UCSD-AML1 (cell line): ENCODE data around the gene UBE2Q2.
"Not testable (repeated sequence)": the region's sequence is repeated elsewhere in the genome, so short reads cannot be mapped to it uniquely, and the experiment has no call there.

Experiments
- DNase-seq: peaks from one replicate; lab custom pipeline; 2025; ENCODE audit not compliant: unreplicated experiment; lab: John Stamatoyannopoulos, UW

The UBE2Q2 gene

GRCh38 chr15:75864213-75865059, 21.2 kb downstream of the UBE2Q2 start:
- no peak for DNase-seq

- DNase-seq: not testable (repeated sequence)
Measured at GRCh38 chr15:75866045-75866444, 22.8 kb downstream of the UBE2Q2 start.

GRCh38 chr15:75866916-75867315, 23.7 kb downstream of the UBE2Q2 start:
- no peak for DNase-seq

GRCh38 chr15:75867449-75867848, 24.2 kb downstream of the UBE2Q2 start:
- no peak for DNase-seq

GRCh38 chr15:75868019-75868418, 24.8 kb downstream of the UBE2Q2 start:
- no peak for DNase-seq

GRCh38 chr15:75869446-75869845, 26.2 kb downstream of the UBE2Q2 start:
- no peak for DNase-seq

- DNase-seq: not testable (repeated sequence)
Measured at GRCh38 chr15:75871589-75871988, 28.3 kb downstream of the UBE2Q2 start.

- DNase-seq: no peak
Measured at GRCh38 chr15:75872403-75872990, 29.2 kb downstream of the UBE2Q2 start.

GRCh38 chr15:75884041-75884440, 40.8 kb downstream of the UBE2Q2 start:
- no peak for DNase-seq

- no peak for DNase-seq
Measured at GRCh38 chr15:75887178-75887577, 43.9 kb downstream of the UBE2Q2 start.

- DNase-seq: no peak
Measured at GRCh38 chr15:75891895-75892294, 48.6 kb downstream of the UBE2Q2 start.

GRCh38 chr15:75895731-75896130, 52.5 kb downstream of the UBE2Q2 start:
- DNase-seq: no peak

- DNase-seq: no peak
Measured at GRCh38 chr15:75900577-75900976, 57.3 kb downstream of the UBE2Q2 start.

- DNase-seq: no peak
Measured at GRCh38 chr15:75902129-75902557, 58.9 kb downstream of the UBE2Q2 start.

- DNase-seq: peak; percentile 92
Measured at GRCh38 chr15:75903331-75904239, 60.3 kb downstream of the UBE2Q2 start, which contains the start of gene FBXO22. FBXO22 (plus strand) TSS chr15:75903878; CDS start chr15:75903964, 86 bp downstream.

- DNase-seq: no peak
Measured at GRCh38 chr15:75905231-75905630, 62.0 kb downstream of the UBE2Q2 start.

GRCh38 chr15:75910355-75910754, 67.1 kb downstream of the UBE2Q2 start:
- not testable (repeated sequence) for DNase-seq

- no peak for DNase-seq
Measured at GRCh38 chr15:75916978-75917377, 73.7 kb downstream of the UBE2Q2 start.

- DNase-seq: no peak
Measured at GRCh38 chr15:75918135-75918534, 74.9 kb downstream of the UBE2Q2 start.

- no peak for DNase-seq
Measured at GRCh38 chr15:75920079-75920478, 76.8 kb downstream of the UBE2Q2 start.
